Measurements from ENCODE around the gene TRIM43B. TPM values are rescaled to one million over a fixed set of nuclear protein-coding genes. Genes with fewer than 3 reads are reported as not detected.
A peak's percentile ranks its signal among the peaks of the same experiment; 100 is the strongest.
"Not testable (repeated sequence)": the region's sequence is repeated elsewhere in the genome, so short reads cannot be mapped to it uniquely, and the experiment has no call there.

Gene TRIM43B
- total and polyA plus RNA-seq, 7 donors = not detected

DNA sequence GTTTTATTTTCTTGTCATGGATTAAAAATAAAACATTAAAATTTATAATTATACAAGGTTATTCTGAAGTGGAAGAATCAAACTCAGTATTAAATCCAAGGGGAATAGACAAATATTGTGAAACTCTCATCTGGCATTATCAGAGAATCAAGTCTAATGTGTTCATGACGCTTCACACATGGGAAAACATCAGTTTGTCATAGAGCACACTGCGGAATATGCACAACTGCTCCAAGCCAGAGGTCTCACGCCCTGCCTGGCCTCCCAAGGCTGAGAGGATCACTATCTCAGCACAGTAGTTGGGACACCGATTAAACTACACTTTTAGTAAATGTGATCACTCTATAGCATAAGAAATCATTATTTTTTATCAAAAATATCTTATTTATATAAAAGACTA lies 20.7 kb upstream of the TRIM43B start:
- no peak overlapping the region for H3K4me3 ChIP-seq
- no peaks in the 10 kb centered on the region for H3K27me3 ChIP-seq
- no peaks in the 10 kb centered on the region for H3K36me3 ChIP-seq
- H3K27ac ChIP-seq = no peak overlapping the region
- H3K9me3 ChIP-seq = no peaks in the 10 kb centered on the region
- intact Hi-C loops (cut with DNase I) = no loop called here
- 90 to 93% methylated on average over 4 of the region's 4 CpGs for WGBS, 2 donors
- no peak for DNase-seq
- no peaks in the 10 kb centered on the region for H3K4me1 ChIP-seq
- TF ChIP-seq POLR2AphosphoS5 (IDR thresholded peaks at IDR 0.05) (no peak), POLR2A (IDR thresholded peaks at IDR 0.05) (no peak), EP300 (IDR thresholded peaks at IDR 0.05) (no peak)
- TF ChIP-seq, protein P1, sequence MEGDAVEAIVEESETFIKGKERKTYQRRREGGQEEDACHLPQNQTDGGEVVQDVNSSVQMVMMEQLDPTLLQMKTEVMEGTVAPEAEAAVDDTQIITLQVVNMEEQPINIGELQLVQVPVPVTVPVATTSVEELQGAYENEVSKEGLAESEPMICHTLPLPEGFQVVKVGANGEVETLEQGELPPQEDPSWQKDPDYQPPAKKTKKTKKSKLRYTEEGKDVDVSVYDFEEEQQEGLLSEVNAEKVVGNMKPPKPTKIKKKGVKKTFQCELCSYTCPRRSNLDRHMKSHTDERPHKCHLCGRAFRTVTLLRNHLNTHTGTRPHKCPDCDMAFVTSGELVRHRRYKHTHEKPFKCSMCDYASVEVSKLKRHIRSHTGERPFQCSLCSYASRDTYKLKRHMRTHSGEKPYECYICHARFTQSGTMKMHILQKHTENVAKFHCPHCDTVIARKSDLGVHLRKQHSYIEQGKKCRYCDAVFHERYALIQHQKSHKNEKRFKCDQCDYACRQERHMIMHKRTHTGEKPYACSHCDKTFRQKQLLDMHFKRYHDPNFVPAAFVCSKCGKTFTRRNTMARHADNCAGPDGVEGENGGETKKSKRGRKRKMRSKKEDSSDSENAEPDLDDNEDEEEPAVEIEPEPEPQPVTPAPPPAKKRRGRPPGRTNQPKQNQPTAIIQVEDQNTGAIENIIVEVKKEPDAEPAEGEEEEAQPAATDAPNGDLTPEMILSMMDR (IDR thresholded peaks at IDR 0.05) = no peak

DNA sequence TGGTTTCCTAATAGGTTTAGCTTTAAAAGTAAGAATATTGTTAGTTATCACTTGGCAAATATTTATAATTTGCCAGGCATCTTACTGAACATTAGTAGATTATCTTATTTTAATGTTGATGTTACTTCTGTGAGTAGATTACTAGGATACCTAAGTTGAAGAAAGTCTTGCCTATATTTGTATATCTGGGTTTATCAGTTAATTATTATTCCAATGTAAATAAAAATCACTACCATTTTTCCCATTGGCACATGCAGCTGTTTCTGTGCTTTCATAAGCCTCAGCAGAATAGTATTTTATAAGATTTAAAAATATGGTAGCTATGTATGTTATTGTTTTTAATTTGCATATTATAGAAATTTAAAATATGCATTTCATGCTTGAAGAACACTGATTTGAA lies 16.3 kb upstream of the TRIM43B start:
- no peaks in the 10 kb centered on the region for H3K27me3 ChIP-seq
- DNase-seq = no peak
- no peaks in the 10 kb centered on the region for H3K9me3 ChIP-seq
- H3K36me3 ChIP-seq = no peaks in the 10 kb centered on the region
- TF ChIP-seq, protein P1 (IDR thresholded peaks at IDR 0.05) = no peak
- no peak for TF ChIP-seq POLR2A (IDR thresholded peaks at IDR 0.05)
- no peak for TF ChIP-seq POLR2AphosphoS5 (IDR thresholded peaks at IDR 0.05)
- TF ChIP-seq EP300 (IDR thresholded peaks at IDR 0.05) = no peak
- no peaks in the 10 kb centered on the region for H3K4me1 ChIP-seq
- H3K4me3 ChIP-seq = no peak overlapping the region
- H3K27ac ChIP-seq = no peak overlapping the region
- intact Hi-C loops (cut with DNase I) = no loop called here

DNA sequence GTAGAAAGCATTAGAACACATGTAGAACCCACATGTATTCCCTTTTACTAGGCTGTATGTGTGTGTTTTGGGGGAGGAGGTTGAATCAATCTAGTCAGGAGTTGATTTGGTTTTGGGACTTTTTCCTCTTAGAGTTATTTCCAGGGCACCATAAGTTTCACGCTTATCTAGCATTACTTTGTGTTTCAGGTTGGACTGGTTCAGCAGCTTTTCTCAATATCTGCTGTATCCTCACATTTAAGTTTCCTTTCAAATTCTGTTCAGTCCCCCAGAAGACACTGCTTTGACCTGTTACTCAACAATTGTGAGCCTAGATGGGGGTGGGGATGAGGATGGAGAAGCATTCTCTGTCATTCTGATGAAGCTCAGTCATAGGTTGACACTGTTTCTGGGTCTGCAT lies 7.5 kb upstream of the TRIM43B start:
- H3K27me3 ChIP-seq; H3K36me3 ChIP-seq; H3K4me1 ChIP-seq; intact Hi-C loops (cut with DNase I); H3K9me3 ChIP-seq; DNase-seq; H3K4me3 ChIP-seq; H3K27ac ChIP-seq: not testable (repeated sequence)
- WGBS, 2 donors = 15 to 75% methylated on average over 1 of the region's 1 CpG

DNA sequence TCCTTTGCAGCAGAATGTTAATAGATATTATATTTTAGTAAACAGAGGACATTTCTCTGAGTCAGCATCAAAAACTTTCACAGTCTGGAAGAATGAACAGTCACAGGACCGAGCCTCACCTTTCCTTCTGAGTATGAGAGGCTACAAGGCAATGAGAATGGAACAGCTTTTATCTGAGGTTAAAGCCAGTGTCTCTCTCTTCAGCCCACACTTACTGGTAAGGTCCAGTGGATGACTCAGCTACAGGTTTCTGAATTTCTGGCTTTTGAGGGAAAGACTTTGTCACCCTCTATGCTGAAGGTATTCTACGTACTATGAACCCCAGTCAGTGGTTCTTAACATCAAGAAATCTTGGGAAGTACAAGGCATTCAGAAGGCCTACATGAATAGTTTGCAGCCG lies 9.5 kb downstream of the TRIM43B start:
- H3K27me3 ChIP-seq; H3K36me3 ChIP-seq; H3K4me1 ChIP-seq; H3K9me3 ChIP-seq; intact Hi-C loops (cut with DNase I); H3K27ac ChIP-seq; DNase-seq; H3K4me3 ChIP-seq: not testable (repeated sequence)
- no CpG with 5 or more reads among the region's 3 CpGs for WGBS, 2 donors

DNA sequence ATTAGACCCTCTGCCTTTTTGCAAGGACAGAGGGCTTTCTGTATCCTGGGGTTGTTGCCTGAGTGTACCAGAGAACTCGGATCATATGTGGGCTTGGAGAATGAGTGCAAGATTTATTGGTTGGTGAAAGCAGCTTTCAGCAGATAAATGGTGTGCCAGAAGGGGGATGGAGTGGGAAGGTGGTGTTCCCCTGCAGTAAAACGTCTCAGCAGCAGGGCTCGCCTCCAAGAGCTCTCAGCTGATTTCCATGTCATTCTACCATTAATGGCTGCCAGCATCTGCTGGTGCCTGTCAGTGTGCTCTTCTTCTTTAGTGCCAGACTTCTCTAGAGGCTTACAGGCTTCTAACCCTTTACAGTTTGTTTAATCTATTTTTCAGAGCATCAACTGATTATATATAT lies 16.6 kb downstream of the TRIM43B start:
- H3K36me3 ChIP-seq; H3K4me3 ChIP-seq; H3K27ac ChIP-seq; H3K27me3 ChIP-seq; intact Hi-C loops (cut with DNase I); H3K9me3 ChIP-seq; DNase-seq; H3K4me1 ChIP-seq: not testable (repeated sequence)
- WGBS, 2 donors = no CpG with 5 or more reads among the region's 3 CpGs

DNA sequence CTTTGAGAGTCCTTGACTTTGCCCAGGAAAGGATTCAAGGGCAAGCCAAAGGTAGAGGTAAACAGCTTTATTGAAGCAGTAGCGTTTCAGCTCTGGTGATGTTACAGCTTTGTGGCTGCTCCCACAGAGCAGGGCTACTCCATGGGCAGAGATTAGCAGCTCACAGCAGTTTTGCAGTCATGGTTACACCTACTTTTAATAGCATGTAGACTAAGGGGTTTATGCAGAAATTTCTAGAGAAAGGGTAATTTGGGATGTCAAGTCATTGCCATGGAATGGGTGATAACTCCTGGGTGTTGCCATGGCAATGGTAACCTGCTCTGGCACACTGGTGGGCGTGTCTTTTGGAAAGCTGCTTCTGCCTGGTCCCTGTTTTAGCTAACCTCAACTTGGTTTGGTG lies 18.0 kb downstream of the TRIM43B start:
- H3K4me3 ChIP-seq; H3K9me3 ChIP-seq; H3K27ac ChIP-seq; H3K36me3 ChIP-seq; H3K4me1 ChIP-seq; H3K27me3 ChIP-seq; DNase-seq; intact Hi-C loops (cut with DNase I): not testable (repeated sequence)
- WGBS, 2 donors = no CpG with 5 or more reads among the region's 2 CpGs

DNA sequence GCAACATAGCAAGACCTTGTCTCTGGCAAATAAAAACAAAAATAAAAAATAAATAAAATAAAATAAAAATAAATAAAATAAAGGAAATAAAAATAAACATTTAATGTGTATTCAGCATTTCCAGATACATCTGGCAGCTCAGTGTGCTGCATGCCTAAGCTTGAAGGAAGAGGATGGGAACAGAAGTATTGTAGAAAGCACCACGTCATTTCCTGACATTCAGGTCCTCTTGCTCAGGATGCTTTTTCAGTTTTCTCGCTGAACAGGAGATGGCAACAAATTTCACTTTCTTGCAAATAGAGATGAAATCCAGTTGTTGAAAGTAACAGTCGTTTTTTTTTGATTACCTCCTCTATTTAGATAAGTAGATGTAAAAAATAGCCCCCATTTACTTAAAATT lies 21.3 kb downstream of the TRIM43B start:
- DNase-seq; H3K27ac ChIP-seq; H3K36me3 ChIP-seq; H3K4me3 ChIP-seq; H3K4me1 ChIP-seq; H3K27me3 ChIP-seq; H3K9me3 ChIP-seq; intact Hi-C loops (cut with DNase I): not testable (repeated sequence)
- WGBS, 2 donors = no CpG with 5 or more reads among the region's 3 CpGs

DNA sequence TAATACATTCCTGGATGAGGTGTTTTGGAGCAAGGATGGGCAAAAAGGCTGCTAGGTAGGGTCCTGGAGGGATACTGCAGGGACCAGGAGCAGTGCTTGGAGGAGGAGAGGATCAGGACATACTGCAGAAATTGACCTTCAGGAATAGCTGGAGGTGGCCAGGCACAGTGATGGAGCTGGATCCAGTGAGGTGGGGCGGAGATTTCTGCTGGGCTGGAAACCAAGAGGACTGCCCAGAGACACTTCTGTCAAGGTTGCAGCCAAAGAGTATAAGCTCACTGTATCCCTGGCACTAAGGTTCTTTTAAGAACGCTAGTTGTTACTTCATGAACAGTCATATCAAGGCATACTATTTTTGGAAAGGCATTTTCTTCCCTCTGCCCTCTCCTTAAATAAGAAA lies 39.2 kb downstream of the TRIM43B start:
- H3K27ac ChIP-seq; H3K36me3 ChIP-seq; DNase-seq; H3K27me3 ChIP-seq; H3K4me1 ChIP-seq; H3K9me3 ChIP-seq; intact Hi-C loops (cut with DNase I); H3K4me3 ChIP-seq: not testable (repeated sequence)
- no CpG with 5 or more reads among the region's 2 CpGs for WGBS, 2 donors

DNA sequence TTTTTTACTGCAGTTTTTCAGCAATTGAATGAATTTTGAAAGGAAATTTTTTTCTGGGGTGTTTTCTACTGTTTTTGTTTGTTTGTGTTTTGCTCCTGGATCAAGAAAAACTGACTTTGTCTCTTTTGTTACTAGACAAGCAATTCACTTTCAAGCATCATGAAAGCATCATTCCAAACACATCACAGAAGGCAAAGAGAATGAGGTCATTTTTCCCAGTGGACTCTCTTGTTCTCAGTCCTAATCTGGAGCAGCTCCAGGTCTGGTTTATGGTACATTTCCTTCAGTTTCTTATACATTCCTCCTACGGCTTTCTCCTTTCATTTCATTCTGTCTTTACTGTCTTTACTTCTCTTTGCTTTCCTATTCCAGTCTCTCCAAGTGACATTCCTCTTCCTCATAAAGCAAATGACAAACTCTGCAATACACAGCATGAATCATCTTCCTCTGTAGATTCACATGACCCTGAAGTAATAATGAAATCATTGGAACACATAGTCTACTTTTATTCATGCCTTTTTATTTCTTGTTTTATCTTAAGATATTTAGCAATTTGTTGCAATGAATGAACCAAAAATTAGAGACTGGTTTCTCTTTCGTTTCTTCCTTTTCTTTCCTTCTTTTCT lies 42.0 kb downstream of the TRIM43B start:
- DNase-seq; H3K4me1 ChIP-seq; H3K27me3 ChIP-seq; H3K4me3 ChIP-seq; H3K9me3 ChIP-seq; H3K27ac ChIP-seq; intact Hi-C loops (cut with DNase I); H3K36me3 ChIP-seq: not testable (repeated sequence)
- WGBS, 2 donors = no CpG with 5 or more reads among the region's 2 CpGs

DNA sequence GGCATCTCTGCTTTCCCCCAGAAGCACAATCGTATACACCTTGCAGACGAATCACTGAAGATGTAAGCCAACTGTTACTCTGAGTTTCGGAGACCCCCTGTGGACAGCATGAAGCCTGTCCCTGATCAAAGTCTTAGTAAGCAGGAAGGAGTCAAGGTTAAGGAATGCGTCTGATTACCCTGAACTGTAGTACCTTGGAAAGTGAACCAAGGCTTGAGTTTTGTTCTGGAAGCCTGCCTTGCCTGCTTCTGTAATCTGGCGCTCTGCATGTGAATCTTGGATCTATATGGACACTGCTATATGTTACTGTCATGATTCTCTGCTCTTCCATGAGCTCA lies 48.7 kb downstream of the TRIM43B start:
- H3K27me3 ChIP-seq; intact Hi-C loops (cut with DNase I); H3K36me3 ChIP-seq; H3K9me3 ChIP-seq; H3K4me3 ChIP-seq; H3K4me1 ChIP-seq; DNase-seq: not testable (repeated sequence)
- 69 to 76% methylated on average over 3 of the region's 5 CpGs for WGBS, 2 donors
- peak overlapping the region in 1 of 4 donors; percentile 52 for H3K27ac ChIP-seq

DNA sequence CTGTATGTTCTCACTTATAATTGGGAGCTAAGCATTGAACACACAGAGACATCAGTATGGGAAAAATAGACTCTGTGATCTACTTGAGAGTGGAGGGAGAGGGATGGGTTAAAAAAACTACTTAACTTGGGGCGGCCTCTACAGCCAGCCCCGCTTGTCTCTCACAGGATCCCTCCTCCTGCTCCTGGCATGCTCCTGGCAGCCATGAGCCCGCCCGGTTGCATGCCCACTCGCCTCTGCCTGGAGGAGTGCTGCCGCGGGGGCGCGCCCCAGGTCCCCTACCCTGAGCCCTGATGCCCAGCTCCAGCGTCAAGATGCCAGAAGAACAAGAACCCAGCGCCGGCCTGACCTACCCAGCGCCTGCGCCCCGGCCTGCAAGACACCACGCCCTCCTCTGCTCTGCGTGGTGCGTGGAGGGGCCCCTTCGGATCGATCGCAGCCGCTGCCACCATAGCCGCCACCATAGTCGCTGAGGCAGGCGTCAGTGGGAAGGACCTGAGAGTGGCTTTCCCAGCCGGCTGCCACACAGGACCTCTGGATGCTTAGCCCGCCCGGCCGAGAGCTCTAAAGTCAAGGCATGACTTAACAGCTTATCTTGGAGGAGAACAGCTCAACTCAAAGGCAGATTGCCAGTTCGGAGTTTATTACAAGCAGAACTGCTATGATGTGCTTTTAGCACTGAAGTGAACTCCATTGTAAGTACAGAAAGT lies 49.2 kb downstream of the TRIM43B start:
- H3K9me3 ChIP-seq; H3K4me3 ChIP-seq; H3K36me3 ChIP-seq; intact Hi-C loops (cut with DNase I); DNase-seq; H3K4me1 ChIP-seq; H3K27me3 ChIP-seq: not testable (repeated sequence)
- WGBS, 2 donors = no CpG with 5 or more reads among the region's 30 CpGs
- peak overlapping the region in 1 of 4 donors; percentile 52 for H3K27ac ChIP-seq

All from sigmoid colon (tissue), 7 donors.